Coronary artery (tissue), 2 donors: ENCODE data around the gene GPR62.

ENCODE experiments used
- DNase-seq: peaks from one replicate; pipeline ENCODE4 v3.0.0-alpha.2; 2017; ENCODE audit warnings: low spot score
- H3K27ac ChIP-seq, 2 donors: fragments of 200-600 bp; sonication (generic); one replicate each; pipeline ENCODE4 v1.5.1; 2016 to 2019
- H3K4me3 ChIP-seq: fragments of 200-600 bp; sonication (generic); 2 replicates; pipeline ENCODE4 v1.5.1; 2016; ENCODE audit warnings: mild to moderate bottlenecking, moderate library complexity
- CTCF ChIP-seq: fragments of 200-600 bp; sonication (generic); IDR thresholded peaks from one replicate; pipeline ENCODE4 v1.5.1; 2019; ENCODE audit warnings: antibody characterized with exemption

GPR62 gene

GRCh38 chr3:51982352-51982837, 27.2 kb downstream of the GPR62 start:
- Histone ChIP-seq H3K4me3 (peak overlapping the region; percentile 76), H3K27ac (peak overlapping the region; percentile 87 to 96)
- DNase-seq, result no peak
- no peak for TF ChIP-seq CTCF

GRCh38 chr3:51982838-51983577, 27.8 kb downstream of the GPR62 start, which contains the start of gene ACY1:
Gene ACY1 (plus strand): TSS chr3:51983535. CDS start chr3:51984065, 530 bp downstream.
- peak; percentile 93 for DNase-seq
- H3K4me3 ChIP-seq, result peak within 1 kb of the TSS; percentile 76
- TF ChIP-seq CTCF, result no peak
- peak within 1 kb of the TSS; percentile 87 to 96 for H3K27ac ChIP-seq

- no peak for TF ChIP-seq CTCF
- H3K27ac ChIP-seq, result peak overlapping the region; percentile 87 to 96
- H3K4me3 ChIP-seq, result peak overlapping the region; percentile 76
- DNase-seq, result no peak
Observed at GRCh38 chr3:51983578-51984268, 28.5 kb downstream of the GPR62 start.

- peak overlapping the region; percentile 87 to 96 for H3K27ac ChIP-seq
- peak overlapping the region; percentile 76 for H3K4me3 ChIP-seq
- no peak for DNase-seq
- no peak for TF ChIP-seq CTCF
Observed at GRCh38 chr3:51984269-51984647, 29.1 kb downstream of the GPR62 start.

GRCh38 chr3:51985063-51985462, 29.9 kb downstream of the GPR62 start:
- no peak for TF ChIP-seq CTCF
- Histone ChIP-seq H3K4me3 (no peak overlapping the region), H3K27ac (no peak overlapping the region)
- DNase-seq, result no peak

GRCh38 chr3:51986010-51986947, 31.1 kb downstream of the GPR62 start:
- no peak for TF ChIP-seq CTCF
- H3K4me3 ChIP-seq, result no peak overlapping the region
- DNase-seq, result no peak

More at GRCh38 chr3:51986010-51986947, 31.1 kb downstream of the GPR62 start:
- H3K27ac ChIP-seq, result no peak overlapping the region
